ENCODE data around the gene HERC6.
"Not testable (repeated sequence)": the region's sequence is repeated elsewhere in the genome, so short reads cannot be mapped to it uniquely, and the experiment has no call there.

The HERC6 gene

GRCh38 chr4:88381123-88381522 lies 2.5 kb downstream of the HERC6 start:
- DNase-seq, result no peak
- in situ Hi-C loops (cut with MboI; ENCODE audit: low pct_unique_long_range_greater_than_20kb, low sequenced_read_pairs), result no loop called here

- DNase-seq, result no peak
- in situ Hi-C loops (cut with MboI; ENCODE audit: low pct_unique_long_range_greater_than_20kb, low sequenced_read_pairs), result no loop called here
Measured at GRCh38 chr4:88382621-88383020, 4.0 kb downstream of the HERC6 start.

GRCh38 chr4:88390128-88390527 lies 11.5 kb downstream of the HERC6 start:
- DNase-seq, result no peak
- in situ Hi-C loops (cut with MboI; ENCODE audit: low pct_unique_long_range_greater_than_20kb, low sequenced_read_pairs), result no loop called here

GRCh38 chr4:88391703-88392102 lies 13.1 kb downstream of the HERC6 start:
- no peak for DNase-seq
- in situ Hi-C loops (cut with MboI; ENCODE audit: low pct_unique_long_range_greater_than_20kb, low sequenced_read_pairs), result no loop called here

GRCh38 chr4:88396681-88397080 lies 18.0 kb downstream of the HERC6 start:
- DNase-seq, result no peak
- in situ Hi-C loops (cut with MboI; ENCODE audit: low pct_unique_long_range_greater_than_20kb, low sequenced_read_pairs), result no loop called here

GRCh38 chr4:88398381-88398780 lies 19.7 kb downstream of the HERC6 start:
- in situ Hi-C loops (cut with MboI; ENCODE audit: low pct_unique_long_range_greater_than_20kb, low sequenced_read_pairs), result no loop called here
- no peak for DNase-seq

GRCh38 chr4:88409206-88409605 lies 30.6 kb downstream of the HERC6 start:
- DNase-seq, result no peak
- in situ Hi-C loops (cut with MboI; ENCODE audit: low pct_unique_long_range_greater_than_20kb, low sequenced_read_pairs), result no loop called here

GRCh38 chr4:88409789-88410188 lies 31.1 kb downstream of the HERC6 start:
- in situ Hi-C loops (cut with MboI; ENCODE audit: low pct_unique_long_range_greater_than_20kb, low sequenced_read_pairs), result no loop called here
- DNase-seq, result no peak

GRCh38 chr4:88411491-88412096 lies 32.9 kb downstream of the HERC6 start:
- no peak for DNase-seq
- in situ Hi-C loops (cut with MboI; ENCODE audit: low pct_unique_long_range_greater_than_20kb, low sequenced_read_pairs), result no loop called here

- in situ Hi-C loops (cut with MboI; ENCODE audit: low pct_unique_long_range_greater_than_20kb, low sequenced_read_pairs), result no loop called here
- DNase-seq, result no peak
Measured at GRCh38 chr4:88413801-88414200, 35.1 kb downstream of the HERC6 start.

- in situ Hi-C loops (cut with MboI; ENCODE audit: low pct_unique_long_range_greater_than_20kb, low sequenced_read_pairs), result no loop called here
- no peak for DNase-seq
Measured at GRCh38 chr4:88414755-88415154, 36.1 kb downstream of the HERC6 start.

- in situ Hi-C loops (cut with MboI; ENCODE audit: low pct_unique_long_range_greater_than_20kb, low sequenced_read_pairs), result no loop called here
- no peak for DNase-seq
Measured at GRCh38 chr4:88415982-88416381, 37.3 kb downstream of the HERC6 start.

- in situ Hi-C loops (cut with MboI; ENCODE audit: low pct_unique_long_range_greater_than_20kb, low sequenced_read_pairs), result no loop called here
- DNase-seq, result no peak
Measured at GRCh38 chr4:88418411-88418810, 39.8 kb downstream of the HERC6 start.

GRCh38 chr4:88419874-88420273 lies 41.2 kb downstream of the HERC6 start:
- in situ Hi-C loops (cut with MboI; ENCODE audit: low pct_unique_long_range_greater_than_20kb, low sequenced_read_pairs), result no loop called here
- no peak for DNase-seq

- DNase-seq, result no peak
- in situ Hi-C loops (cut with MboI; ENCODE audit: low pct_unique_long_range_greater_than_20kb, low sequenced_read_pairs), result no loop called here
Measured at GRCh38 chr4:88420844-88421243, 42.2 kb downstream of the HERC6 start.

- no peak for DNase-seq
- in situ Hi-C loops (cut with MboI; ENCODE audit: low pct_unique_long_range_greater_than_20kb, low sequenced_read_pairs), result no loop called here
Measured at GRCh38 chr4:88422403-88422802, 43.8 kb downstream of the HERC6 start.

- in situ Hi-C loops (cut with MboI; ENCODE audit: low pct_unique_long_range_greater_than_20kb, low sequenced_read_pairs), result no loop called here
- no peak for DNase-seq
Measured at GRCh38 chr4:88429401-88429800, 50.7 kb downstream of the HERC6 start.

- in situ Hi-C loops (cut with MboI; ENCODE audit: low pct_unique_long_range_greater_than_20kb, low sequenced_read_pairs), result no loop called here
- DNase-seq, result no peak
Measured at GRCh38 chr4:88435987-88436693, 57.5 kb downstream of the HERC6 start.

GRCh38 chr4:88437873-88438272 lies 59.2 kb downstream of the HERC6 start:
- DNase-seq; in situ Hi-C loops (cut with MboI; ENCODE audit: low pct_unique_long_range_greater_than_20kb, low sequenced_read_pairs): not testable (repeated sequence)

GRCh38 chr4:88439161-88439760 lies 60.6 kb downstream of the HERC6 start:
- in situ Hi-C loops (cut with MboI; ENCODE audit: low pct_unique_long_range_greater_than_20kb, low sequenced_read_pairs), result no loop called here

GRCh38 chr4:88440146-88440545 lies 61.5 kb downstream of the HERC6 start:
- in situ Hi-C loops (cut with MboI; ENCODE audit: low pct_unique_long_range_greater_than_20kb, low sequenced_read_pairs), result no loop called here
- DNase-seq, result no peak

More at GRCh38 chr4:88439161-88439760, 60.6 kb downstream of the HERC6 start:
- no peak for DNase-seq
